Neuron (in vitro differentiated cells): ENCODE measurements around the gene TGM3.

Experiments
- H2AFZ ChIP-seq: one replicate; pipeline ENCODE4 v1.6.1; 2013; ENCODE audit warnings: low read depth, mild to moderate bottlenecking, inconsistent platforms, low read length, moderate library complexity
- H3K27me3 ChIP-seq: one replicate; pipeline ENCODE4 v1.6.1; 2013; ENCODE audit warnings: low read length; ENCODE audit not compliant: insufficient read depth
- H3K36me3 ChIP-seq: one replicate; pipeline ENCODE4 v1.6.1; 2013; ENCODE audit warnings: low read length; ENCODE audit not compliant: insufficient read depth
- H3K4me1 ChIP-seq: one replicate; pipeline ENCODE4 v1.6.1; 2013; ENCODE audit warnings: low read length; ENCODE audit not compliant: insufficient read depth
- H3K4me3 ChIP-seq: 2 replicates; pipeline ENCODE4 v1.5.1; 2013; ENCODE audit warnings: mild to moderate bottlenecking, low read length, moderate library complexity
- H3K9me3 ChIP-seq: one replicate; pipeline ENCODE4 v1.6.1; 2013; ENCODE audit warnings: low read length

The TGM3 gene

GRCh38 chr20:2338411-2339066, 42.7 kb downstream of the TGM3 start:
- no peaks in the 10 kb centered on the region for H3K4me1 ChIP-seq
- no peaks in the 10 kb centered on the region for H3K36me3 ChIP-seq
- H3K9me3 ChIP-seq = no peaks in the 10 kb centered on the region
- H3K4me3 ChIP-seq = no peak overlapping the region
- peaks cover 2% of the 10 kb centered on the region for H3K27me3 ChIP-seq
- H2AFZ ChIP-seq = no peak overlapping the region

- Histone ChIP-seq H3K9me3 (no peaks in the 10 kb centered on the region), H3K36me3 (no peaks in the 10 kb centered on the region), H2AFZ (no peak overlapping the region), H3K27me3 (peaks cover 2% of the 10 kb centered on the region), H3K4me1 (no peaks in the 10 kb centered on the region), H3K4me3 (no peak overlapping the region)
These were observed 44.3 kb downstream of the TGM3 start for GRCh38 chr20:2340136-2340535.

GRCh38 chr20:2340823-2341222, 45.0 kb downstream of the TGM3 start:
- no peaks in the 10 kb centered on the region for H3K27me3 ChIP-seq
- no peak overlapping the region for H2AFZ ChIP-seq
- H3K4me1 ChIP-seq = no peaks in the 10 kb centered on the region
- H3K36me3 ChIP-seq = no peaks in the 10 kb centered on the region
- H3K9me3 ChIP-seq = no peaks in the 10 kb centered on the region
- no peak overlapping the region for H3K4me3 ChIP-seq

- no peaks in the 10 kb centered on the region for H3K4me1 ChIP-seq
- no peaks in the 10 kb centered on the region for H3K36me3 ChIP-seq
- H3K27me3 ChIP-seq = no peaks in the 10 kb centered on the region
- no peaks in the 10 kb centered on the region for H3K9me3 ChIP-seq
- H2AFZ ChIP-seq = no peak overlapping the region
- no peak overlapping the region for H3K4me3 ChIP-seq
These were observed 45.5 kb downstream of the TGM3 start for GRCh38 chr20:2341336-2341735.

GRCh38 chr20:2342243-2342642, 46.4 kb downstream of the TGM3 start:
- Histone ChIP-seq H2AFZ (no peak overlapping the region), H3K36me3 (no peaks in the 10 kb centered on the region), H3K4me3 (no peak overlapping the region), H3K27me3 (no peaks in the 10 kb centered on the region), H3K4me1 (no peaks in the 10 kb centered on the region), H3K9me3 (no peaks in the 10 kb centered on the region)

- H3K36me3 ChIP-seq = no peaks in the 10 kb centered on the region
- H3K27me3 ChIP-seq = no peaks in the 10 kb centered on the region
- H3K4me1 ChIP-seq = no peaks in the 10 kb centered on the region
- H2AFZ ChIP-seq = no peak overlapping the region
- peaks cover 2% of the 10 kb centered on the region for H3K9me3 ChIP-seq
- no peak overlapping the region for H3K4me3 ChIP-seq
These were observed 50.4 kb downstream of the TGM3 start for GRCh38 chr20:2346188-2346587.

- H3K4me1 ChIP-seq = no peaks in the 10 kb centered on the region
- H3K27me3 ChIP-seq = no peaks in the 10 kb centered on the region
- peaks cover 2% of the 10 kb centered on the region for H3K9me3 ChIP-seq
- no peaks in the 10 kb centered on the region for H3K36me3 ChIP-seq
- H3K4me3 ChIP-seq = no peak overlapping the region
- no peak overlapping the region for H2AFZ ChIP-seq
These were observed 52.5 kb downstream of the TGM3 start for GRCh38 chr20:2348336-2348735.

GRCh38 chr20:2349801-2350200, 54.0 kb downstream of the TGM3 start:
- no peaks in the 10 kb centered on the region for H3K4me1 ChIP-seq
- H3K9me3 ChIP-seq = peaks cover 2% of the 10 kb centered on the region
- H3K4me3 ChIP-seq = no peak overlapping the region
- no peaks in the 10 kb centered on the region for H3K36me3 ChIP-seq
- H3K27me3 ChIP-seq = no peaks in the 10 kb centered on the region
- no peak overlapping the region for H2AFZ ChIP-seq

GRCh38 chr20:2350606-2351005, 54.8 kb downstream of the TGM3 start:
- H3K4me3 ChIP-seq = no peak overlapping the region
- H3K36me3 ChIP-seq = no peaks in the 10 kb centered on the region
- H2AFZ ChIP-seq = no peak overlapping the region
- H3K4me1 ChIP-seq = no peaks in the 10 kb centered on the region
- no peaks in the 10 kb centered on the region for H3K27me3 ChIP-seq
- peaks cover 2% of the 10 kb centered on the region for H3K9me3 ChIP-seq

- Histone ChIP-seq H3K36me3 (no peaks in the 10 kb centered on the region), H3K4me1 (no peaks in the 10 kb centered on the region), H3K9me3 (peaks cover 1% of the 10 kb centered on the region), H3K4me3 (no peak overlapping the region), H2AFZ (no peak overlapping the region), H3K27me3 (no peaks in the 10 kb centered on the region)
These were observed 57.4 kb downstream of the TGM3 start for GRCh38 chr20:2353231-2353630.

GRCh38 chr20:2357114-2357513, 61.3 kb downstream of the TGM3 start:
- Histone ChIP-seq H3K4me1 (no peaks in the 10 kb centered on the region), H2AFZ (no peak overlapping the region), H3K27me3 (no peaks in the 10 kb centered on the region), H3K36me3 (no peaks in the 10 kb centered on the region), H3K4me3 (no peak overlapping the region), H3K9me3 (no peaks in the 10 kb centered on the region)

- Histone ChIP-seq H3K4me3 (no peak overlapping the region), H3K36me3 (no peaks in the 10 kb centered on the region), H3K4me1 (no peaks in the 10 kb centered on the region), H2AFZ (no peak overlapping the region), H3K27me3 (no peaks in the 10 kb centered on the region), H3K9me3 (no peaks in the 10 kb centered on the region)
These were observed 62.2 kb downstream of the TGM3 start for GRCh38 chr20:2358006-2358405.

- Histone ChIP-seq H3K9me3 (no peaks in the 10 kb centered on the region), H3K36me3 (no peaks in the 10 kb centered on the region), H2AFZ (no peak overlapping the region), H3K4me3 (no peak overlapping the region), H3K27me3 (no peaks in the 10 kb centered on the region), H3K4me1 (no peaks in the 10 kb centered on the region)
These were observed 65.3 kb downstream of the TGM3 start for GRCh38 chr20:2361035-2361593.

GRCh38 chr20:2363187-2363586, 67.4 kb downstream of the TGM3 start:
- Histone ChIP-seq H3K27me3 (no peaks in the 10 kb centered on the region), H3K4me1 (no peaks in the 10 kb centered on the region), H3K9me3 (no peaks in the 10 kb centered on the region), H3K4me3 (no peak overlapping the region), H2AFZ (no peak overlapping the region), H3K36me3 (no peaks in the 10 kb centered on the region)
